Endodermal cell (in vitro differentiated cells): ENCODE measurements around the gene CKAP2. TPM values are rescaled to one million over a fixed set of nuclear protein-coding genes. Genes with fewer than 3 reads are reported as not detected.
"Not testable (repeated sequence)": the region's sequence is repeated elsewhere in the genome, so short reads cannot be mapped to it uniquely, and the experiment has no call there.

ENCODE experiments used
- DNase-seq: peaks from one replicate; pipeline ENCODE4 v3.0.0-alpha.2; 2017
- H3K27ac ChIP-seq: 2 replicates; pipeline ENCODE4 v1.5.1; 2013; ENCODE audit warnings: mild to moderate bottlenecking, low read depth, low read length, moderate library complexity
- H3K27me3 ChIP-seq: 2 replicates; pipeline ENCODE4 v1.6.1; 2013; ENCODE audit warnings: mild to moderate bottlenecking, low read length, moderate library complexity; ENCODE audit not compliant: insufficient read depth, control insufficient read depth, poor library complexity, severe bottlenecking
- H3K36me3 ChIP-seq: 2 replicates; pipeline ENCODE4 v1.7.0; 2013; ENCODE audit warnings: mild to moderate bottlenecking, low read length, moderate library complexity; ENCODE audit not compliant: control insufficient read depth, insufficient read depth
- H3K4me1 ChIP-seq: one replicate; pipeline ENCODE4 v1.7.0; 2013; ENCODE audit warnings: low read length; ENCODE audit not compliant: control insufficient read depth, insufficient read depth
- H3K4me3 ChIP-seq: 2 replicates; pipeline ENCODE4 v1.5.1; 2013; ENCODE audit warnings: mild to moderate bottlenecking, low read length, moderate library complexity
- H3K9ac ChIP-seq: 2 replicates; pipeline ENCODE4 v1.6.1; 2013; ENCODE audit warnings: mild to moderate bottlenecking, low read length, moderate library complexity; ENCODE audit not compliant: poor library complexity, severe bottlenecking; ENCODE audit errors: extremely low read depth
- H3K9me3 ChIP-seq: 2 replicates; pipeline ENCODE4 v1.6.1; 2013; ENCODE audit warnings: mild to moderate bottlenecking, low read length, moderate library complexity; ENCODE audit not compliant: control insufficient read depth
- H3K27ac Mint-ChIP-seq: 2 replicates; pipeline ENCODE4 v1.8.0; 2020; ENCODE audit warnings: mixed read lengths
- H3K27me3 Mint-ChIP-seq: 2 replicates; pipeline ENCODE4 v1.8.0; 2021; ENCODE audit warnings: mild to moderate bottlenecking, mixed read lengths; ENCODE audit not compliant: insufficient read depth
- H3K36me3 Mint-ChIP-seq: 2 replicates; pipeline ENCODE4 v1.8.0; 2020; ENCODE audit warnings: low read depth, mixed read lengths
- H3K4me1 Mint-ChIP-seq: 2 replicates; pipeline ENCODE4 v1.8.0; 2020; ENCODE audit warnings: mixed read lengths
- H3K4me3 Mint-ChIP-seq: 2 replicates; pipeline ENCODE4 v1.8.0; 2020; ENCODE audit warnings: mild to moderate bottlenecking, moderate library complexity, mixed read lengths
- H3K9me3 Mint-ChIP-seq: 2 replicates; pipeline ENCODE4 v1.8.0; 2020; ENCODE audit warnings: mild to moderate bottlenecking, mixed read lengths
- CTCF ChIP-seq: fragments of 200-600 bp; sonication (generic); conservative IDR thresholded peaks from 2 replicates; pipeline ENCODE4 v1.5.0; 2021; ENCODE audit warnings: antibody characterized with exemption, mild to moderate bottlenecking
- WGBS, 2 experiments: methylation state at CpG; one replicate each; pipeline versions ENCODE4 v1.1.5 to v1.1.7; 2013; ENCODE audit warnings: missing lambda C conversion rate in 2 of 2, mixed read lengths in 1 of 2; ENCODE audit not compliant: insufficient coverage in 1 of 2, insufficient read length in 1 of 2; 5-methylcytosine and 5-hydroxymethylcytosine counted together
- total RNA-seq, 2 donors: library from RNA; stranded (reverse); fragmentation: NEBNext Ultra II Directional in 1 of 2; extraction: Animal tissue kit (Norgen Biotek cat#: 25700) in 1 of 2; gene quantifications; 2 replicates in 1 of 2; 3 replicates in 1 of 2; pipeline ENCODE4 v1.2.1, GENCODE V29; 2021

Gene CKAP2
- total RNA-seq, 2 donors from 2014 or later, result 67.6 to 98.5 TPM

GRCh38 chr13:52461265-52461664 is 6.0 kb downstream of the CKAP2 start:
- Histone ChIP-seq H3K4me1 (no peaks in the 10 kb centered on the region), H3K9ac (no peak overlapping the region), H3K27me3 (no peaks in the 10 kb centered on the region), H3K9me3 (no peaks in the 10 kb centered on the region), H3K36me3 (peaks cover 90% of the 10 kb centered on the region), H3K4me3 (no peak overlapping the region), H3K27ac (no peak overlapping the region)
- Mint-ChIP-seq H3K4me3 (no peak overlapping the region), H3K27ac (no peak overlapping the region), H3K27me3 (no peaks in the 10 kb centered on the region), H3K4me1 (peaks cover 18% of the 10 kb centered on the region), H3K9me3 (no peaks in the 10 kb centered on the region), H3K36me3 (peaks cover 73% of the 10 kb centered on the region)
- DNase-seq, result no peak
- TF ChIP-seq CTCF, result no peak
- WGBS, 2 experiments, result 94% methylated on average over 3 of the region's 3 CpGs

DNA sequence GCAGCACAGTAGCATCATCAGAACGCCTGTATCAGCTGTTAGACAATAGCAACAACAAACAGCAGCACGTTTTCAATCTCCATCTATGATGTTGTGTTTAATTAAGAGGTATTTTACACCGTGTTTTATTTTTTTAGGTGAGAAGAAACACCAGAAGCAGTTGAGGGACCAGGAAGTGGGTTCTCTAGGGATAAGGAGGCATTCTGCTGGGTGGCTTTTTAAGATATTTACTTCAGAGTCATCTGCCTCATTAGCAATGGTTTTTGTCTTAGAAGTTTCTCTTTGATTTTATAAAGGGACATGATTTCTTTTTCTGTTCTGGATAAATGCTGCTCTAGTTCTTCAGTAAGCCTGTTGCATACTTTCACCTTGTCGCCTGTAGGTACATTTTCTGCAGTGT is 8.2 kb downstream of the CKAP2 start:
- no peak for TF ChIP-seq CTCF
- H3K9me3 Mint-ChIP-seq, result peaks cover 4% of the 10 kb centered on the region
- no peak overlapping the region for H3K4me3 Mint-ChIP-seq
- H3K4me1 Mint-ChIP-seq, result peaks cover 9% of the 10 kb centered on the region
- Histone ChIP-seq H3K4me1 (no peaks in the 10 kb centered on the region), H3K27ac (no peak overlapping the region), H3K9me3 (peaks cover 7% of the 10 kb centered on the region), H3K27me3 (no peaks in the 10 kb centered on the region), H3K36me3 (peaks cover 97% of the 10 kb centered on the region), H3K9ac (no peak overlapping the region), H3K4me3 (no peak overlapping the region)
- peaks cover 79% of the 10 kb centered on the region for H3K36me3 Mint-ChIP-seq
- H3K27me3 Mint-ChIP-seq, result no peaks in the 10 kb centered on the region
- DNase-seq, result no peak
- H3K27ac Mint-ChIP-seq, result no peak overlapping the region
- WGBS, 2 experiments, result 93 to 100% methylated on average over 2 to 4 of the region's 4 CpGs

DNA sequence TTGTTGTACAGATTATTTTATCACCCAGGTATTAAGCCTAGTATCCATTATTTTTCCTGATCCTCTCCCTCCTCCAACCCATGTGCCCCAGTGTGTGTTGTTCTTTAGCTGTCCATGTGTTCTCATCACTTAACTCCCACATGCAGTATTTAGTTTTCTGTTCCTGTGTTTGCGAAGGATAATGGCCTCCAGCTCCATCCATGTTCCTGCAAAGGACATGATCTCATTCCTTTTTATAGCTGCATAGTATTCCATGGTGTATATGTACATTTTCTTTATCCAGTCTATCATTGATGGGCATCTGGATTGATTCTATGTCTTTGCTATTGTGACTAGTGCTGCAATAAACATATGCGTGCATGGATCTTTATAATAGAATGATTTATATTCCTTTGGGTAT is 13.2 kb downstream of the CKAP2 start:
- H3K36me3 Mint-ChIP-seq, result peaks cover 73% of the 10 kb centered on the region
- H3K4me1 Mint-ChIP-seq, H3K27ac ChIP-seq, H3K9me3 Mint-ChIP-seq, H3K9ac ChIP-seq, DNase-seq, H3K4me3 ChIP-seq, H3K9me3 ChIP-seq, H3K27me3 Mint-ChIP-seq, H3K27ac Mint-ChIP-seq, H3K4me1 ChIP-seq, H3K27me3 ChIP-seq, H3K4me3 Mint-ChIP-seq: not testable (repeated sequence)
- H3K36me3 ChIP-seq, result peaks cover 84% of the 10 kb centered on the region
- 92 to 100% methylated on average over 1 to 2 of the region's 2 CpGs for WGBS, 2 experiments

- not testable (repeated sequence) for H3K27me3 ChIP-seq, H3K27ac ChIP-seq, H3K9me3 Mint-ChIP-seq, DNase-seq, H3K4me1 Mint-ChIP-seq, H3K4me3 ChIP-seq, H3K4me1 ChIP-seq, H3K9me3 ChIP-seq, H3K4me3 Mint-ChIP-seq, H3K27me3 Mint-ChIP-seq, H3K9ac ChIP-seq, H3K27ac Mint-ChIP-seq
- H3K36me3 Mint-ChIP-seq, result peaks cover 11% of the 10 kb centered on the region
- H3K36me3 ChIP-seq, result peaks cover 13% of the 10 kb centered on the region
- 89 to 94% methylated on average over 3 to 6 of the region's 7 CpGs for WGBS, 2 experiments
These were observed 25.6 kb downstream of the CKAP2 start for GRCh38 chr13:52480677-52481428.

DNA sequence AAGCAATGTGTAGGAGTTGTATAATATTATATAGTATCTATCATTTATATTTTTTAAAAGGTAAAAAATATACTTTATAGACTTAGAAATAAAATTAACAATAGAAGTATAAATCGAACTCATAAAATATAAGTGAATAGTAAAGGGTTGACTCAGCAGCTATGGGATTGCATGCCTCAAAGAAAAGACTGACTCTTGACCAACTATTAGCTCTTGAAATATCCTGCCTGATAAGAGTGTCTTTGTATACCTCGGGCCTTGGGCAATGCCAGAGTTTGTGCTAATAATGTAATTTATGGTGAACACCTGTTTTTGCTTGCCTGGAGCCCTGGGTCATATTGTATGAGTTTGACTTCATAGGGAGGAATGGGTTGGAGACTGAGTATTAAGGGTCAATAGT is 31.8 kb downstream of the CKAP2 start:
- H3K36me3 Mint-ChIP-seq, H3K4me1 Mint-ChIP-seq, H3K9ac ChIP-seq, H3K4me1 ChIP-seq, H3K27ac ChIP-seq, H3K9me3 Mint-ChIP-seq, H3K27me3 Mint-ChIP-seq, H3K9me3 ChIP-seq, DNase-seq, H3K4me3 ChIP-seq, H3K27ac Mint-ChIP-seq, H3K36me3 ChIP-seq, H3K4me3 Mint-ChIP-seq, H3K27me3 ChIP-seq: not testable (repeated sequence)
- WGBS, 2 experiments, result 88% methylated on average over 1 of the region's 2 CpGs; no CpG with 5 or more reads in 1 of the 2 experiments

GRCh38 chr13:52488763-52489162 is 33.5 kb downstream of the CKAP2 start:
- H3K9me3 ChIP-seq, H3K9ac ChIP-seq, H3K4me1 Mint-ChIP-seq, H3K27ac ChIP-seq, H3K9me3 Mint-ChIP-seq, H3K36me3 ChIP-seq, H3K4me1 ChIP-seq, H3K27me3 Mint-ChIP-seq, H3K27me3 ChIP-seq, H3K4me3 ChIP-seq, H3K36me3 Mint-ChIP-seq, DNase-seq, H3K4me3 Mint-ChIP-seq, H3K27ac Mint-ChIP-seq: not testable (repeated sequence)
- no CpG with 5 or more reads among the region's 22 CpGs for WGBS, 2 experiments
